ENCODE data around the gene HIRA.

Gene HIRA

GRCh38 chr22:19405652-19406051 is 25.9 kb downstream of the HIRA start:
- Histone ChIP-seq H3K9me3 (ENCODE audit: low read length) (no peaks in the 10 kb centered on the region), H3K36me3 (ENCODE audit: insufficient read depth, low read length) (peaks cover 74% of the 10 kb centered on the region), H3K27me3 (ENCODE audit: insufficient read depth, low read length) (no peaks in the 10 kb centered on the region), H2AFZ (ENCODE audit: low read depth, low read length) (no peak overlapping the region), H3K4me3 (ENCODE audit: low read length) (no peak overlapping the region), H3K4me1 (ENCODE audit: insufficient read depth, low read length) (no peaks in the 10 kb centered on the region)

- Histone ChIP-seq H3K27me3 (ENCODE audit: insufficient read depth, low read length) (no peaks in the 10 kb centered on the region), H3K4me3 (ENCODE audit: low read length) (no peak overlapping the region), H2AFZ (ENCODE audit: low read depth, low read length) (no peak overlapping the region), H3K9me3 (ENCODE audit: low read length) (no peaks in the 10 kb centered on the region), H3K4me1 (ENCODE audit: insufficient read depth, low read length) (no peaks in the 10 kb centered on the region), H3K36me3 (ENCODE audit: insufficient read depth, low read length) (peaks cover 77% of the 10 kb centered on the region)
Observed at GRCh38 chr22:19405133-19405532, 26.4 kb downstream of the HIRA start.

GRCh38 chr22:19404676-19405075 is 26.9 kb downstream of the HIRA start:
- Histone ChIP-seq H3K4me3 (ENCODE audit: low read length) (no peak overlapping the region), H3K27me3 (ENCODE audit: insufficient read depth, low read length) (no peaks in the 10 kb centered on the region), H3K4me1 (ENCODE audit: insufficient read depth, low read length) (no peaks in the 10 kb centered on the region), H3K9me3 (ENCODE audit: low read length) (no peaks in the 10 kb centered on the region), H2AFZ (ENCODE audit: low read depth, low read length) (no peak overlapping the region), H3K36me3 (ENCODE audit: insufficient read depth, low read length) (peaks cover 72% of the 10 kb centered on the region)

GRCh38 chr22:19402642-19403191 is 28.8 kb downstream of the HIRA start:
- H3K4me3 ChIP-seq (ENCODE audit: low read length), result no peak overlapping the region
- H3K4me1 ChIP-seq (ENCODE audit: insufficient read depth, low read length), result no peaks in the 10 kb centered on the region
- H3K27me3 ChIP-seq (ENCODE audit: insufficient read depth, low read length), result no peaks in the 10 kb centered on the region
- no peaks in the 10 kb centered on the region for H3K9me3 ChIP-seq (ENCODE audit: low read length)
- H3K36me3 ChIP-seq (ENCODE audit: insufficient read depth, low read length), result peaks cover 74% of the 10 kb centered on the region
- no peak overlapping the region for H2AFZ ChIP-seq (ENCODE audit: low read depth, low read length)

GRCh38 chr22:19401483-19401882 is 30.1 kb downstream of the HIRA start:
- no peak overlapping the region for H2AFZ ChIP-seq (ENCODE audit: low read depth, low read length)
- H3K4me3 ChIP-seq (ENCODE audit: low read length), result no peak overlapping the region
- H3K36me3 ChIP-seq (ENCODE audit: insufficient read depth, low read length), result peaks cover 74% of the 10 kb centered on the region
- H3K9me3 ChIP-seq (ENCODE audit: low read length), result no peaks in the 10 kb centered on the region
- H3K27me3 ChIP-seq (ENCODE audit: insufficient read depth, low read length), result no peaks in the 10 kb centered on the region
- H3K4me1 ChIP-seq (ENCODE audit: insufficient read depth, low read length), result no peaks in the 10 kb centered on the region

- Histone ChIP-seq H3K36me3 (ENCODE audit: insufficient read depth, low read length) (peaks cover 70% of the 10 kb centered on the region), H3K4me3 (ENCODE audit: low read length) (no peak overlapping the region), H3K4me1 (ENCODE audit: insufficient read depth, low read length) (no peaks in the 10 kb centered on the region), H3K9me3 (ENCODE audit: low read length) (no peaks in the 10 kb centered on the region), H3K27me3 (ENCODE audit: insufficient read depth, low read length) (no peaks in the 10 kb centered on the region), H2AFZ (ENCODE audit: low read depth, low read length) (no peak overlapping the region)
Observed at GRCh38 chr22:19400881-19401280, 30.7 kb downstream of the HIRA start.

- Histone ChIP-seq H2AFZ (ENCODE audit: low read depth, low read length) (no peak overlapping the region), H3K27me3 (ENCODE audit: insufficient read depth, low read length) (no peaks in the 10 kb centered on the region), H3K9me3 (ENCODE audit: low read length) (no peaks in the 10 kb centered on the region), H3K36me3 (ENCODE audit: insufficient read depth, low read length) (peaks cover 72% of the 10 kb centered on the region), H3K4me3 (ENCODE audit: low read length) (no peak overlapping the region), H3K4me1 (ENCODE audit: insufficient read depth, low read length) (no peaks in the 10 kb centered on the region)
Observed at GRCh38 chr22:19398652-19399051, 32.9 kb downstream of the HIRA start.

GRCh38 chr22:19398206-19398605 is 33.3 kb downstream of the HIRA start:
- H3K36me3 ChIP-seq (ENCODE audit: insufficient read depth, low read length), result peaks cover 74% of the 10 kb centered on the region

GRCh38 chr22:19397734-19398104 is 33.8 kb downstream of the HIRA start:
- Histone ChIP-seq H3K9me3 (ENCODE audit: low read length) (no peaks in the 10 kb centered on the region), H3K36me3 (ENCODE audit: insufficient read depth, low read length) (peaks cover 76% of the 10 kb centered on the region), H2AFZ (ENCODE audit: low read depth, low read length) (no peak overlapping the region), H3K4me1 (ENCODE audit: insufficient read depth, low read length) (no peaks in the 10 kb centered on the region), H3K27me3 (ENCODE audit: insufficient read depth, low read length) (no peaks in the 10 kb centered on the region), H3K4me3 (ENCODE audit: low read length) (no peak overlapping the region)

More at GRCh38 chr22:19398206-19398605, 33.3 kb downstream of the HIRA start:
- no peaks in the 10 kb centered on the region for H3K4me1 ChIP-seq (ENCODE audit: insufficient read depth, low read length)
- no peak overlapping the region for H2AFZ ChIP-seq (ENCODE audit: low read depth, low read length)
- H3K4me3 ChIP-seq (ENCODE audit: low read length), result no peak overlapping the region
- no peaks in the 10 kb centered on the region for H3K27me3 ChIP-seq (ENCODE audit: insufficient read depth, low read length)
- no peaks in the 10 kb centered on the region for H3K9me3 ChIP-seq (ENCODE audit: low read length)

- Histone ChIP-seq H2AFZ (ENCODE audit: low read depth, low read length) (no peak overlapping the region), H3K27me3 (ENCODE audit: insufficient read depth, low read length) (no peaks in the 10 kb centered on the region), H3K36me3 (ENCODE audit: insufficient read depth, low read length) (peaks cover 78% of the 10 kb centered on the region), H3K9me3 (ENCODE audit: low read length) (no peaks in the 10 kb centered on the region), H3K4me1 (ENCODE audit: insufficient read depth, low read length) (no peaks in the 10 kb centered on the region), H3K4me3 (ENCODE audit: low read length) (no peak overlapping the region)
Observed at GRCh38 chr22:19396934-19397733, 34.4 kb downstream of the HIRA start.

GRCh38 chr22:19396561-19396933 is 35.0 kb downstream of the HIRA start:
- Histone ChIP-seq H3K4me1 (ENCODE audit: insufficient read depth, low read length) (no peaks in the 10 kb centered on the region), H3K36me3 (ENCODE audit: insufficient read depth, low read length) (peaks cover 78% of the 10 kb centered on the region), H3K9me3 (ENCODE audit: low read length) (no peaks in the 10 kb centered on the region), H3K27me3 (ENCODE audit: insufficient read depth, low read length) (no peaks in the 10 kb centered on the region), H2AFZ (ENCODE audit: low read depth, low read length) (no peak overlapping the region), H3K4me3 (ENCODE audit: low read length) (no peak overlapping the region)

- Histone ChIP-seq H3K36me3 (ENCODE audit: insufficient read depth, low read length) (peaks cover 78% of the 10 kb centered on the region), H3K4me1 (ENCODE audit: insufficient read depth, low read length) (no peaks in the 10 kb centered on the region), H3K27me3 (ENCODE audit: insufficient read depth, low read length) (no peaks in the 10 kb centered on the region), H3K9me3 (ENCODE audit: low read length) (no peaks in the 10 kb centered on the region), H3K4me3 (ENCODE audit: low read length) (no peak overlapping the region), H2AFZ (ENCODE audit: low read depth, low read length) (no peak overlapping the region)
Observed at GRCh38 chr22:19395276-19395675, 36.3 kb downstream of the HIRA start.

GRCh38 chr22:19394274-19395050 is 37.1 kb downstream of the HIRA start:
- H3K4me3 ChIP-seq (ENCODE audit: low read length), result no peak overlapping the region
- H3K36me3 ChIP-seq (ENCODE audit: insufficient read depth, low read length), result peaks cover 84% of the 10 kb centered on the region

More at GRCh38 chr22:19394274-19395050, 37.1 kb downstream of the HIRA start:
- H3K27me3 ChIP-seq (ENCODE audit: insufficient read depth, low read length), result no peaks in the 10 kb centered on the region
- H3K4me1 ChIP-seq (ENCODE audit: insufficient read depth, low read length), result no peaks in the 10 kb centered on the region
- no peaks in the 10 kb centered on the region for H3K9me3 ChIP-seq (ENCODE audit: low read length)
- no peak overlapping the region for H2AFZ ChIP-seq (ENCODE audit: low read depth, low read length)
